ENCODE results near the gene CFAP410.

- TF ChIP-seq CTCF (IDR thresholded peaks at IDR 0.05; ENCODE audit: insufficient read depth, low read length) (no peak), POLR2AphosphoS5 (IDR thresholded peaks at IDR 0.05; ENCODE audit: low read depth) (peak; percentile 50)
Measured at GRCh38 chr21:44299458-44300261, 39.5 kb downstream of the CFAP410 start, which contains the start of gene PFKL.

All from HL-60 (cell line).